GM12878 (cell line): ENCODE data around the gene IFI35.

ENCODE experiments used
- BRCA1 ChIP-seq: IDR thresholded peaks from 2 replicates; pipeline ENCODE4 v1.6.1; 2011; ENCODE audit warnings: low read depth, low read length, improper control_type of control experiment
- ESRRA ChIP-seq: IDR thresholded peaks from 2 replicates; pipeline ENCODE4 v1.6.1; 2012; ENCODE audit warnings: mild to moderate bottlenecking, low read length, improper control_type of control experiment
- EZH2 ChIP-seq: IDR thresholded peaks from 2 replicates; pipeline ENCODE4 v1.6.1; 2012; ENCODE audit warnings: low read depth, mild to moderate bottlenecking, control low read depth, inconsistent platforms, low read length, borderline replicate concordance; ENCODE audit not compliant: control insufficient read depth
- FOXM1 ChIP-seq: IDR thresholded peaks from 2 replicates; pipeline ENCODE4 v1.6.1; 2012; ENCODE audit warnings: low read depth, mild to moderate bottlenecking, inconsistent platforms, low read length, moderate library complexity
- HDAC2 ChIP-seq: fragments of 200-600 bp; sonication (generic); IDR thresholded peaks from 2 replicates; pipeline ENCODE4 v1.6.1; 2017
- MYC ChIP-seq: IDR thresholded peaks from 2 replicates; pipeline ENCODE4 v1.6.1; 2011; ENCODE audit warnings: mild to moderate bottlenecking, low read length, moderate library complexity, inconsistent platforms; ENCODE audit not compliant: insufficient read depth, insufficient replicate concordance, insufficient read length, severe bottlenecking
- POLR2A ChIP-seq: IDR thresholded peaks from 2 replicates; pipeline ENCODE4 v1.6.1; 2011; ENCODE audit warnings: low read depth, mild to moderate bottlenecking, low read length
- RAD21 ChIP-seq: IDR thresholded peaks from 2 replicates; pipeline ENCODE4 v1.6.1; 2011; ENCODE audit warnings: mild to moderate bottlenecking, low read depth, low read length, moderate library complexity; ENCODE audit not compliant: insufficient read depth
- TARDBP ChIP-seq: IDR thresholded peaks from 2 replicates; pipeline ENCODE4 v1.6.1; 2016; ENCODE audit warnings: borderline replicate concordance
- ZSCAN29 ChIP-seq: fragments of 450-650 bp; IDR thresholded peaks from 2 replicates; pipeline ENCODE4 v1.6.1; 2017; ENCODE audit warnings: mild to moderate bottlenecking, moderate library complexity
- TF ChIP-seq, protein P1 (sequence below), 3 experiments: IDR thresholded peaks in 2 of 3; conservative IDR thresholded peaks in 1 of 3; 2 replicates each; pipeline ENCODE4 v1.5.1; 2011; ENCODE audit warnings: low read depth in 3 of 3, low read length in 3 of 3, mild to moderate bottlenecking in 3 of 3, control low read depth in 2 of 3, moderate library complexity in 2 of 3, inconsistent platforms in 1 of 3, mixed read lengths in 1 of 3; ENCODE audit not compliant: control insufficient read depth in 2 of 3, insufficient read depth in 1 of 3; ENCODE audit errors: extremely low read depth in 1 of 3
- TF ChIP-seq, protein P2 (sequence below): IDR thresholded peaks from 2 replicates; pipeline ENCODE4 v1.6.1; 2011; ENCODE audit warnings: borderline replicate concordance, low read depth, mild to moderate bottlenecking, moderate library complexity, mixed read lengths, low read length; ENCODE audit not compliant: insufficient read depth; ENCODE audit errors: extremely low read length

DNA sequence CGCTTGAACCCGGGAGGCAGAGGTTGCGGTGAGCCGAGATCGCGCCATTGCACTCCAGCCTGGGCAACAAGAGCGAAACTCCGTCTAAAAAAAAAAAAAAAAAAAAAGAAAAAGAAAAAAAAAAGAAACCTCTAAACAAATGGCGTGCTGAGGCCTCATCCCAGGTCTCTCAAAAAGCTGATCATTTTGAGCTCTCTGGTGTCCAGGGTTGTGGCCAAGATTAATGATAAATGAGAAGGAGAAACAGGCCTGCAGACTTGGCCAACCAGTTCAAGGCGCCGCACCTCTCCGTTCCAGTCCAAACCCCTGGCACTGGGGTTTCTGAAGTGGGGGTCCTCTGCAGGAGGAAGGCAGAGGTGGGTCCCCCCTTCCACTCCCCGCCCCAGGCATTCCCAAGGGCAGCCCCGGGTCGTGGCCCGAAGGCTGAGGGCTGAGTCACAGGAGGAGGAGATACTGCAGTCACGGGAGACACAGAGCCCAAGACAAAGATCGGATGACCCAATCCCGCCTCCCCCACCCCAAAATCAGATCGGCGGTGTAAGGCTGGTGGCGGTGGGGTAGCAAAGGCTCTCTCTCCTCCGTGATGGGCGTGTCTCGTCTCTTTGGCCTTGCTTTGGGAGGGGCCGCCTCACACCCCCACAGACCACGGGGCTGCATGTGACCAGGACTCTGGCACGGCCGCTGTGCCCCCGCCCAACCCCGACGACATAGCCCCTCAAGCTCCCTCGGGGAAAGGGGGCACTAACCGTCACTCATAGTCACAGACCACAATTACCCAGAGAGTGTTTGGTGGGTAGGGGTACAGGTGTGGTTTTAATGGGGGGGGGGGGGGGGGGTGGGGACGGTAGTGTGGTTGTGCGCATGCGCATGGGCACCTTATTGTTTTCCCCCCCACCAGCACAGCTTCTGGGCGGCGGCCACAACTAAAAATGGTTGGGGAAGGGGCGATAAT is 14.5 kb downstream of the IFI35 start:
- TF ChIP-seq EZH2, result no peak
- TF ChIP-seq, protein P1, sequence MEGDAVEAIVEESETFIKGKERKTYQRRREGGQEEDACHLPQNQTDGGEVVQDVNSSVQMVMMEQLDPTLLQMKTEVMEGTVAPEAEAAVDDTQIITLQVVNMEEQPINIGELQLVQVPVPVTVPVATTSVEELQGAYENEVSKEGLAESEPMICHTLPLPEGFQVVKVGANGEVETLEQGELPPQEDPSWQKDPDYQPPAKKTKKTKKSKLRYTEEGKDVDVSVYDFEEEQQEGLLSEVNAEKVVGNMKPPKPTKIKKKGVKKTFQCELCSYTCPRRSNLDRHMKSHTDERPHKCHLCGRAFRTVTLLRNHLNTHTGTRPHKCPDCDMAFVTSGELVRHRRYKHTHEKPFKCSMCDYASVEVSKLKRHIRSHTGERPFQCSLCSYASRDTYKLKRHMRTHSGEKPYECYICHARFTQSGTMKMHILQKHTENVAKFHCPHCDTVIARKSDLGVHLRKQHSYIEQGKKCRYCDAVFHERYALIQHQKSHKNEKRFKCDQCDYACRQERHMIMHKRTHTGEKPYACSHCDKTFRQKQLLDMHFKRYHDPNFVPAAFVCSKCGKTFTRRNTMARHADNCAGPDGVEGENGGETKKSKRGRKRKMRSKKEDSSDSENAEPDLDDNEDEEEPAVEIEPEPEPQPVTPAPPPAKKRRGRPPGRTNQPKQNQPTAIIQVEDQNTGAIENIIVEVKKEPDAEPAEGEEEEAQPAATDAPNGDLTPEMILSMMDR (IDR thresholded peaks at IDR 0.05 in 2 of 3, conservative IDR thresholded peaks at IDR 0.05 in 1 of 3; ENCODE audit: control insufficient read depth in 2 of 3, extremely low read depth in 1 of 3, insufficient read depth in 1 of 3, low read depth in 3 of 3, low read length in 3 of 3), result no peak
- no peak for TF ChIP-seq TARDBP
- TF ChIP-seq BRCA1, result no peak
- TF ChIP-seq RAD21, result no peak
- no peak for TF ChIP-seq HDAC2
- no peak for TF ChIP-seq ESRRA
- TF ChIP-seq, protein P2, sequence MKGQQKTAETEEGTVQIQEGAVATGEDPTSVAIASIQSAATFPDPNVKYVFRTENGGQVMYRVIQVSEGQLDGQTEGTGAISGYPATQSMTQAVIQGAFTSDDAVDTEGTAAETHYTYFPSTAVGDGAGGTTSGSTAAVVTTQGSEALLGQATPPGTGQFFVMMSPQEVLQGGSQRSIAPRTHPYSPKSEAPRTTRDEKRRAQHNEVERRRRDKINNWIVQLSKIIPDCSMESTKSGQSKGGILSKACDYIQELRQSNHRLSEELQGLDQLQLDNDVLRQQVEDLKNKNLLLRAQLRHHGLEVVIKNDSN, result no peak
- TF ChIP-seq FOXM1, result no peak
- TF ChIP-seq POLR2A, result no peak
- no peak for TF ChIP-seq ZSCAN29
- TF ChIP-seq MYC, result no peak
